Pulmonary artery endothelial cell (primary cell): ENCODE results near the gene GOLGA6L9. TPM values are rescaled to one million over a fixed set of nuclear protein-coding genes. Genes with fewer than 3 reads are reported as not detected.
"Not testable (repeated sequence)": the region's sequence is repeated elsewhere in the genome, so short reads cannot be mapped to it uniquely, and the experiment has no call there.

Source experiments
- DNase-seq: peaks from one replicate; pipeline ENCODE4 v3.0.0-alpha.2; 2011; ENCODE audit warnings: low read depth, low spot score
- total RNA-seq: library from RNA; depleted of rRNA; stranded (reverse); fragments of >200 nt; gene quantifications from 2 replicates; pipeline ENCODE4 v1.2.3, GENCODE V29; 2014

GOLGA6L9 gene
- 0.79 and 2.5 TPM in 2 replicates for total RNA-seq

DNA sequence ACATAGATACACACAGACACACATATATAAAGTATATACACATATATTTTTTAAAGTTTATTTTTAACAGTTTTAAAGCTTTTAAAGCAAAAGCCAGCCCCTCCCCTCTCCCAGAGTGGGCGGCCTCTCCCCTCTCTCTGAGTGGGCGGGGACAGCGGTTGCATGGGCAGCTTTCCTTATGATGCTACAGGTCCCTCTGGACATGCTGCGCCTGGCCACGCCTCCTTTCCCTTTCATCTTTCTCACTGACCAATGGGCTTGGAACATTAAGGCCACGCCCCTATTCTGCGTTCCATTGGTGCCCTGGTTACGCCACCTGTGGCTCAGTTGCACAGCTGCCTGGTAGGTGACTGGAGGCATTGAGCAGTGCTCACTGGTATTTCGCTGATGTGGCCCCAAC is at the start of gene GOLGA6L9:
Gene GOLGA6L9 (plus strand): TSS at position 124 of the 400 bp plus-strand sequence. CDS start 264 bp downstream, at position 388.
- not testable (repeated sequence) for DNase-seq

- DNase-seq = not testable (repeated sequence)
Measured at GRCh38 chr15:82381330-82381955, 48.2 kb upstream of the GOLGA6L9 start.

DNA sequence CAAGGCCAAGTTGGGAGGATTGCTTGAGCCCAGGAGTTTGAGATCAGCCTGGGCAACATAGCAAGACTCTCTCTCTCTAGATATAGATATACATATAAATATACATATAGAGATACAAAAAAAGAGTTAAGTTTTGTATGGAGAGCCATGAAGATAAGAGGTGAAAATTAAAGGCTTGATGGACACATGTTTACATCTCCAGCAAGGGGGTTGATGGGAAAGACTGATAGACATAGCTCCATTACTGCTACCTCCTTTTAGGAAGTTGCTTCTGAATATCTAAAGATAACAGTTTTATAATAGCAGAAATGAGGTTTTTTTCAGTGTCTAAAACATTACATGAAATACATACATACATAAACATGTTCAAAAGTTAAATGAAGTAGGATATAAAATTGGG is 42.4 kb upstream of the GOLGA6L9 start:
- not testable (repeated sequence) for DNase-seq

DNA sequence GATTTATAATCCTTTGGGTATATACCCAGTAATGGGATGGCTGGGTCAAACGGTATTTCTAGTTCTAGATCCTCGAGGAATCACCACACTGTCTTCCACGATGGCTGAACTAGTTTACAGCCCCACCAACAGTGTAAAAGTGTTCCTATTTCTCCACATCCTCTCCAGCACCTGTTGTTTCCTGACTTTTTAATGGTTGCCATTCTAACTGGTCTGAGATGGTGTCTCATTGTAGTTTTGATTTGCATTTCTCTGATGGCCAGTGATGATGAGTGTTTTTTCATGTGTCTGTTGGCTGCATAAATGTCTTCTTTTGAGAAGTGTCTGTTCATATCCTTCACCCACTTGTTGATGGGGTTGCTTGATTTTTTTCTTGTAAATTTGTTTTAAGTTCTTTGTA is 39.5 kb upstream of the GOLGA6L9 start:
- not testable (repeated sequence) for DNase-seq

DNA sequence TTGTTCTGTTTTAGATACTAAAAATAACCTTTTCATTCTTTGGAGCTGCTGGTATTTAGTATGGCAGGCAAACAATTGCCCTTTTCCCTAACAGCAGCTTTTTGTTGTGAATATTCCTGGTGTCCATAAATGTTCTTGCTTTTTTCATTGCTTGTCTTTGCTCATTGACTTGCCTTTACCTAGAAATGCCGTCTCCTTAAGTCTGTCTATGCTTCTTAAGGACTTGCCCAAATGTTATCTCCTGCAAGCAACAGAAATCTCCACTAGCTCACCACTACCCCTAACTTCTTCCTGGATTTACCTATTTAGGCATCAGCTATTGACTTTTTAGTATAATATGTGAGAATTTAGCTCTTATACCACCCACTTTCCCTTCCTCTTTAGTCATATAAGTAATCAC is 37.5 kb upstream of the GOLGA6L9 start:
- DNase-seq = not testable (repeated sequence)

DNA sequence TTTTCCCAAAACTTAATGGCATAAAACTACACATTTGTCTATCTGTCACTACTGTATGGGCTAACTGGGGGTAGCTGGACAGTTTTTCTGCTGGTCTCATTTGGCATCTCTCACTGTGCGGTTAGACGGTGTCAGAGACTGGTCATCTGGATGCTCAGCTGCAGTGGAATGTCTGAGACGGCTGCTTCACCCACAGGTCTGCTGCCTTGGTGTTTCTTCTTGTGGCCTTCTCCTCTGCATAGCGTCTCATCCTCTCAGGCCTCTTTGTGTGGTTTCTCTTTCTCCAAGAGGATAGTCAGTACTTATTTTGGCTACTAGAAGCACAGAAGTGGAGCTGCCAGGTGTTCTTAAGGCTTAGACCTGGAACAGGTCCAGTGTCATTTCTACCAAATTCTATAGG is 35.9 kb upstream of the GOLGA6L9 start:
- DNase-seq = no peak

GRCh38 chr15:82395788-82396187 is 33.8 kb upstream of the GOLGA6L9 start:
- DNase-seq = not testable (repeated sequence)

- DNase-seq = no peak
Measured at GRCh38 chr15:82397817-82398216, 31.8 kb upstream of the GOLGA6L9 start.

DNA sequence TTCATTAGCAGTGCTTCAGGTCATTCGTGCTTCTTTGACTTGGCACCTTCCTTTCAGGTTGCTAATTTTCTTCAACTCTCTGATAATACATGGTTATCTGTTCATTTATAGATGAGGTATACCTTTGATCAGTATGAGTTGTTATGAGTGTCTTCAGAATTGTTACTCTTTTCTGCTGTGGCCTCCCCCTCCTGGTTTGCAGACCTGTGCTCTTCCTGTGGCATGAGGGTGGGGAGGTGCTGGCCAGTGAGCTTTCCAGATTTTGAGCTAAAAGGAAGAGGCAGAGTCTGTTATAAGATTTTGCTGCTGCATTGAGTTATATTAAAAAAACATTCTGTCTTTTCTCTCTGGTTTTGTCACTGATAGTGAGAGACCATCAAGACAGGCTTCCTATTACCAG is 30.8 kb upstream of the GOLGA6L9 start:
- no peak for DNase-seq

DNA sequence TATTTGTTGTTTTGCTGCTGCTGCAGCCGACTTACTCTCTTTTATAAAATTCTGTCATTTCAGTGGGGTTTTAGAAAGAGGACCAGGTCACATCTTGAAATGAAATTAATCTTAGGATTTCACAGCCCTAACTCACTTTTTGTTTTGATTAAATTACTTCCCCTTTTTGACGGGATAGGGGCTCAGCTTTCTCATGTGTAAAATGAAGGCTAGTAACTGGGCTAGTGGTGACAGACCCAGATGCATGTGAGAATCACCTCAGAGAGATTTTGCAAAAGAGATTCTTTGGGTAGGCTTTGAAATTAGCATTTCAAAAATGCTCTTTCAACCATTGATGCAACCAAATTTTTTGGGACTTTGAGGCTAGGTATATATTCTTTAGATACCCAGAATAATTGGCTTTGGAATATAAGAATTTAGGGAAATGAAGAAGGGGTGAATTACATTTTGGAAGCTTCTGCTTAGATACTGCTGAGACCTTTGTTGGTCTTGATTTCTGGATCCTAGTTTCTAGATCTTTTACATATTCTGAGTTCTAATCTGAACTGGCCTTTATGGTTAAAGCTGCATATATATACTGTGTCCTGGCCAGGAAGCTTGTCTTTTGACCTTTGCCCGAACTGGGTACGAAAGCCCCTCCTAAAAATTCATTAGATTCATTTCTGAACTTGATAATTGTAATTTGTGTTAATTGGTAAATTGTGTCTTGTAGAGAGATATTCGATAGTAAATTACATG is 30.1 kb upstream of the GOLGA6L9 start:
- DNase-seq = not testable (repeated sequence)

- DNase-seq = not testable (repeated sequence)
Measured at GRCh38 chr15:82401918-82402317, 27.7 kb upstream of the GOLGA6L9 start.

DNA sequence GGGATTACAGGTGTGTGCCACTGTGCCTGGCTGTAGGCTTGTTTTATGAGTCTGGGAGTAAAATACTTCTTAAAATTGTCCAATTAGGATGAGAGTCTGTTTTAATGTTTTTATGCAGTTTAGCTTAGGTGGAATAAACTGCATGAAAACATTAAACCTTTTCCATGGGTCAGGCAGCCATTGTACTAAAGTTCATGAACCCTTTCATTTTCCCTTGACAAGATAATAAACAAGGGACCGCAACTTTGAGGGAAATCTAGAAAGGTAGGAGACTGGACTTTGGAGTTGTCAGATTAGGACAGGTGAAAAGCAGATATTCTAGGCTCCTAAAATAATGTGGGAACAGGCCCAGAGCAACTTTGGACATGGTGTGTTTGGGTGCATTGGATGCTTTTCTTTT is 27.3 kb upstream of the GOLGA6L9 start:
- not testable (repeated sequence) for DNase-seq

DNA sequence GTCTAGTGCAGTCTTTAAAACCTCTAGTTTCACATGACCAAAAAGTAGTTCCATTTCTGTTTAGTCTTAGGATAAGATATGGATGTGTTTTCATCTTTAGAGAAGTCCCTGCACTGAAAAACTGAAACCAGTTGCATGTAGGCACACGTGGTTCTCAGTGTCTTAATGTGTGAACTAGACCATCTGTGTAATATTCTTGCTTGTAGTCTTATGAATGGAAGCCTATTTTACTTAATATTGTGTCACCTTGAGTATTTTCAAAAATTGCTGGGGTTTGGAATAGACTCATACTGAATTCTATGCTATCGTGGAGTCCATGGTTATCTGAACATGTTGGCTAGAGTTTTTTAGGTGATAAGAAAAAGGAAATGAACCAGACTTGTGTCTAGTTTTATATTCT is 23.4 kb upstream of the GOLGA6L9 start:
- DNase-seq = not testable (repeated sequence)

- DNase-seq = peak; percentile 11
Measured at GRCh38 chr15:82410306-82410705, 19.3 kb upstream of the GOLGA6L9 start.

GRCh38 chr15:82411595-82411994 is 18.0 kb upstream of the GOLGA6L9 start:
- DNase-seq = not testable (repeated sequence)

DNA sequence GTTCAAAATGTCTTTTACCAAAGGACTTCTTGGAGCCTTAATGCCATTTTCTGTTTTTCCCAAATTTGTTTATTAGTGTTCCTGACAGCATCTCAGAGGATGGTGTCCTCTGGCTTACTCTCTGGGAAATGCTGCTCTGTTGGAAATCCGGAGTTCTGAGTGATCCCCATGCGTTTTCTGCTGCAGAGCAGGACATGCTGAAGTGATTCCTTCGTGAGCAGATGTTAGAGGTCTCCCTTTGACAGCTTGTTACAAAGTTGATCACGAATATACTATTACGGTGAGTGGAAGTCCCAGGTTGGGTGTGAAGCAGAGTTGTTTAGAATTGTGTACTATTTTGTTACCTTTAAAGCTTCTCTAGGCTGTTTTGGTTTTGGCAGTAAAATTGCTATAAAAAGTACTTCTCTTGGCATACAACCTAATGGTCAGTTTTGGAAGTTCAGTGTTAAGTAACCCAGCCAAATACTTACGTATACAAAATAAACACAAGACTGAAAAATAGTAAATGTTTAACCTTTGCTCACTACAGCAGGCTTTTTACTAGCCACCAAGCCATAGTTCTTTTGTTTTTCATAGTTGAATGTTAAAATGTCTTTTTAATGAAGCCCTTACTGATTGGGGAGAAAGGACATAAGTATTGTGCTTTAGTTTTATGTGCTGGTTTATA is 15.0 kb upstream of the GOLGA6L9 start:
- DNase-seq = not testable (repeated sequence)

DNA sequence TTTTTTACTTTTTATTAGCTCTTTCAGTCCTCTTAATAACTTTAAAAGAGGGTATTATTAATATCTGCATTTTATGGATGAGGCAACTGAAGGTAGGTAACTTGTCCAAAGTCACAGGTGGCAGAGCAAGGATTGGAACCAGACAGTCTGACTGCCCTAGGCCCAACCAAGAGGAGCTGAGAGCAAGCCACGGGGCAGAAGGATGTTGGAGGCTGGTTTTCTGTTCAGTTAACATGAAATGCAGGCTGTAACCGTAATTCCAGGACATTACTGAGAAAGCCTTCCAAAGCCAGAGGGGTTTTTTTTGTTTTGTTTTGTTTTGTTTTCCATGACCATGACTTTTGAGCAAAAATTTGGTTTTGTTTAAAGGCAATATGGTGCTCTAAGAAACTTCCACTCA is 9.1 kb upstream of the GOLGA6L9 start:
- DNase-seq = not testable (repeated sequence)

DNA sequence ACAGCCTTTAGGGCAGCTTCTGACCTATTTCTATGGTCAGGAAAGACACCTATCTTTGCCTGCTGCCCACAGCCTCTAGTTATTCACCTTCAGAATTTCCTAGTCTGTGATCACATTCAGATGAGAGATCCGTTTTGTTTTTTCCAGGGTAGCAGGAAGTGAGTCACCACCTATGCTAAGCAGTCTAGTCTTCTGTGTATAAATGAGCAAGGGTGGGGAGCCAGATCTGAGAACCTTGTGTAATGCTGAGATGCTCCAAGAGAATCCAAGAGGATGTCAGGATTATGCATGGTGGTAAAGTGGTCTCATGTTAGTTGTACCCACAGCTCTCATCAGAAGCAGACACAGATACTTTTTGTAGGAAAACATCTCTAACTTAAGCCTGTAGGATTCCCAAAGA is 8.7 kb upstream of the GOLGA6L9 start:
- DNase-seq = not testable (repeated sequence)

DNA sequence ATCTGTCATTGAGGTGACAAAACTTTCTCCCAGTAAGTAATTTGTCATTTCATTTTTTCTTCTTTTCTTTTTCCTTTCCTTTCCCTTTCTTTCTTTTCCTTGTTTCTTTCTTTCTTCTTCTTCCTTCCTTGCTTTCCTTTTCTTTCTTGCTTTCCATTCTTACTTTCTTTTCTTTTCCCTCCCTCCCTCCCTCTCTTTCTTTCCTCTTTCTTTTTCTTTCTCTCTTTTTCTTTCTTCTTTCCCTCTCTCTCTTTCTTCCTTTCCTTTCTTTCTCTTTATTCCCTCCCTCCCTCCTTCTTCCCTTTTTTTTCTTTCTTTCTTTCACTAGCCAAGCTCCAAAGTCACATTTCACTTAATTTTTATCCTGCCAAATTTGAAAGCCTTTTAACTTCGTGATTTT is 2.5 kb upstream of the GOLGA6L9 start:
- not testable (repeated sequence) for DNase-seq

GRCh38 chr15:82445420-82445819 is 15.8 kb downstream of the GOLGA6L9 start:
- DNase-seq = not testable (repeated sequence)

GRCh38 chr15:82457336-82457735 is 27.7 kb downstream of the GOLGA6L9 start:
- DNase-seq = not testable (repeated sequence)

- DNase-seq = not testable (repeated sequence)
Measured at GRCh38 chr15:82465629-82466028, 36.0 kb downstream of the GOLGA6L9 start.
